Measurements from ENCODE around the gene POLR1C.

POLR1C gene

DNA sequence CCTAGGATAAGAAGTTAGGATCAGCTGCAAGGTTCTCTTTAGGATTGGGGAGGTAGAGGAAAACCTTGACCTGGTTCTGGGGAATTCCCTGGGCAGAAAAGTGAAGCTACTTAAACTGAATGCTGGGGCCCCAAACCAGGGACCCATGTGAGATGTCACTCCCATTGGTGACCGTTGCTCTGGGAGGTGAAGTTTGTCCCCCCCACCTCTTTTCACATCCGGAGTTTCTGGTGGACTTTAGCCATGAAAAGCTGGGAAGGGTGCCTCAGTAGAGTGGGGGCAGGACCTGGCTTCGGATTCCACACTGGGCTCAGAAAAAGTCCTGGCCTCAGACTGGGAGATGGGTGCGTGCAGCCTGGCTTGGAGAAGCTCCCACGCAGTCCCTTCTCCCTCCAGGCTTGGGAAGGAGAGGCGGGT is 26.4 kb upstream of the POLR1C start:
- TF ChIP-seq FOXK2 (IDR thresholded peaks at IDR 0.05) = no peak
- TF ChIP-seq FOXA1 (IDR thresholded peaks at IDR 0.05) = no peak
- POLR2A ChIA-PET = interaction anchor here (1.3 to 3.0 kb wide), 2 partner anchors 13 kb away, joined by 3 to 9 read pairs; partner anchors contain the start of gene TJAP1
- CTCF ChIA-PET = no interaction called here
- no peak for DNase-seq (ENCODE audit: extremely low spot score)

DNA sequence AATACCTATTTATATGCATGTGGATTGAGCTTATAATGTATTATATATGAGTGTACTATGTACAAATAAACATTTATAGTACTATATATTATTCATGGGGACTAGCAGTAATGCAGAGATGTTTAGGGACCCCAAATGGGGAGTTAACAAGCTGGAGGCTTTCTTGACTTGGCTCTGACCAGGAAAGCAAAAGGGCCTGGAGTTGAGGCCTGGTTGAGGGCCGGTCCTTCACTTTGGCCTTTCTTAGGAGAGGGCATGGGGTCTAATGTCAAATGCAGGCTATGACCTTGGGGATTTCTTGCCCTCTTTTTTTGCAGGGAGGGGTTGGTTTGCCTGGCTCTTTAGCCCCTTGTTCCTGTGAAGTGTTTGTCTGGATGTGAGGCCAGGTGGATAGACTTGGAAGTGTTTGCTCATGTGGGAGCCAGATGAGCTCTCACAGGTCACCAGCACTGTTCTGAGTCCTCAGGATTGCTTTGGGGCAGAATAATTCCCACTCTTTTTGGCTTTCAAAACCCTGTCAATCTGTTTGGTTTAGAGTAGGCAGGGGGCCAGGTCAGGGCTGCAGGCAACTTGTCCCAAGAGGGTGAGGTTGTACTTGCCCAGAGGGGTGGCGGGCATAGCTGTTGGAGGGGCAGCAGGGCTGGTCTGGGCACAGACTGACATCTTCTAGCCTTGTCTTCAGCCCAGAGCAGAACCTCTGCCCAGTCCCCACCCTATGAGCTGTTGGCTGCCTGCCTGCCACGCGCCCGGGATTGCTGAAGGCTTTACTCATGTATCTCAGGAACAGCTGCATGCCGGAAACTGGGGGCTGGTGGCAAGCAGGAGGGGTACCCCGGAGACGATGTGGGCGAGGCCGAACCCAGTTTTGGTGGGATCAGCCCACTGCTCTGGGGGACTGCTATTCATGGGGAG is 24.9 kb upstream of the POLR1C start:
- CTCF ChIA-PET = interaction anchor here (2.4 kb wide), 1 partner anchor 15 kb away, joined by 7 read pairs; no protein-coding TSS in a partner anchor
- TF ChIP-seq SUZ12 (IDR thresholded peaks at IDR 0.05) (no peak), HDGF (IDR thresholded peaks at IDR 0.05; ENCODE audit: borderline replicate concordance) (no peak), ARNT (IDR thresholded peaks at IDR 0.05) (no peak), BHLHE40 (IDR thresholded peaks at IDR 0.05; ENCODE audit: borderline replicate concordance) (no peak), ELF4 (IDR thresholded peaks at IDR 0.05) (no peak), FOXK2 (IDR thresholded peaks at IDR 0.05) (no peak), FOXM1 (IDR thresholded peaks at IDR 0.05; ENCODE audit: borderline replicate concordance) (no peak)
- POLR2A ChIA-PET = interaction anchor here (1.1 to 2.7 kb wide), 3 partner anchors 12 to 25 kb away, joined by 3 to 8 read pairs (median 4); partner anchors contain the start of genes POLR1C and YIPF3
- DNase-seq (ENCODE audit: extremely low spot score) = no peak

DNA sequence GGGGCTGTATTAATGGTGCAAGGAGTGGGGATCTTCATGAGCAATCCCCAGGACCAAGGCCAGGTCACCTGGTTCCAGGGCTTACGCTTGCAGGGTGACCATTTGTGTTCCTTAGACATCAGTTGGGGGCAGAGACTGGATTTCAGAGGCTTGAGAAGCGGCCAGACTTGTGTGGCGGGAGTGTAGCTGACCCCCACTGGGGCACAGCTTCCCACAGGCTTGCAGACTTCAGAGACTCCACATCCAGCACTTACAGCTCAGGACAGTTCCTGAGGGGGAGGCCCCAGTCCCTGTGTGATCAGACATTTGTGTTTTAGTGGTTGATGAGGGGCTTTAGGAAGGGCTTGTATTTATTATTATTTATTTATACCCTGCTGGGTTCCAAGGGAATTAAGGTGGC is 24.2 kb upstream of the POLR1C start:
- DNase-seq (ENCODE audit: extremely low spot score) = no peak
- ChIA-PET CTCF (interaction anchor here (0.7 to 2.4 kb wide), 3 partner anchors 15 to 157 kb away, joined by 3 to 7 read pairs (median 3); no protein-coding TSS in a partner anchor), POLR2A (interaction anchor here (1.1 to 2.7 kb wide), 4 partner anchors 13 to 33 kb away, joined by 3 to 8 read pairs (median 4); partner anchors contain the start of genes POLR1C and YIPF3)
- no peak for TF ChIP-seq FOXM1 (IDR thresholded peaks at IDR 0.05; ENCODE audit: borderline replicate concordance)
- TF ChIP-seq CTBP1 (IDR thresholded peaks at IDR 0.05; ENCODE audit: borderline replicate concordance) = no peak
- no peak for TF ChIP-seq ELF4 (IDR thresholded peaks at IDR 0.05)
- no peak for TF ChIP-seq SP1 (IDR thresholded peaks at IDR 0.05)
- no peak for TF ChIP-seq FOXA1 (IDR thresholded peaks at IDR 0.05)
- no peak for TF ChIP-seq SUZ12 (IDR thresholded peaks at IDR 0.05)
- TF ChIP-seq FOXK2 (IDR thresholded peaks at IDR 0.05) = no peak
- no peak for TF ChIP-seq L3MBTL2 (conservative IDR thresholded peaks at IDR 0.05)
- no peak for TF ChIP-seq BHLHE40 (IDR thresholded peaks at IDR 0.05; ENCODE audit: borderline replicate concordance)

DNA sequence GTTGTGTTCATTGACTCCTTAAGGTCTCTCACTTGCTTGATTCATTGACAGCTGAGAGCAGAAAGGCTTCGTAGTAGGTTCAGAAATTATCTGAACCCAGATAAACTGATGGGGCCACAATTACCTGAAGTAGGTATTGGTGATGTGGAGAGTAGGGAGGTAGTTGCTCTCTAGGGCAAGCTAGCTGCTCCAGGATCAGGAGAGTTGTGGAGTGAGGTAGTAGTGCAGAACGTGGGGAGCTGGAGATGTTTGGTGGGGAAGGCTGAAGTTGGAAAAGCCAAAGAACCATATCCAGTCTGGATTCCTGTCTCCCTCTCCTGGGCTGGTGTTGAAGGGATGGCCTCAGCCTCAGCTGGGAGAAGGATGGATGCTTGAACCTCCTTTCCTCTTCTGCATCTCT is 23.7 kb upstream of the POLR1C start:
- ChIA-PET POLR2A (interaction anchor here (1.1 to 2.7 kb wide), 4 partner anchors 9 to 34 kb away, joined by 3 to 8 read pairs (median 4); partner anchors contain the start of genes POLR1C and YIPF3), CTCF (interaction anchor here (0.6 to 2.4 kb wide), 5 partner anchors 14 to 565 kb away, joined by 3 to 7 read pairs (median 3); no protein-coding TSS in a partner anchor)
- no peak for DNase-seq (ENCODE audit: extremely low spot score)
- TF ChIP-seq ZNF384 (IDR thresholded peaks at IDR 0.05) (no peak), HDGF (IDR thresholded peaks at IDR 0.05; ENCODE audit: borderline replicate concordance) (no peak), FOXA1 (IDR thresholded peaks at IDR 0.05) (no peak), BHLHE40 (IDR thresholded peaks at IDR 0.05; ENCODE audit: borderline replicate concordance) (no peak), FOXK2 (IDR thresholded peaks at IDR 0.05) (no peak), LEF1 (IDR thresholded peaks at IDR 0.05; ENCODE audit: borderline replicate concordance) (no peak), TARDBP (IDR thresholded peaks at IDR 0.05) (no peak), ELF4 (IDR thresholded peaks at IDR 0.05) (no peak), SP1 (IDR thresholded peaks at IDR 0.05) (no peak), ARNT (IDR thresholded peaks at IDR 0.05) (no peak), L3MBTL2 (conservative IDR thresholded peaks at IDR 0.05) (no peak), CTBP1 (IDR thresholded peaks at IDR 0.05; ENCODE audit: borderline replicate concordance) (no peak), SUZ12 (IDR thresholded peaks at IDR 0.05) (no peak), NFRKB (IDR thresholded peaks at IDR 0.05) (no peak)
- TF ChIP-seq, protein P1, sequence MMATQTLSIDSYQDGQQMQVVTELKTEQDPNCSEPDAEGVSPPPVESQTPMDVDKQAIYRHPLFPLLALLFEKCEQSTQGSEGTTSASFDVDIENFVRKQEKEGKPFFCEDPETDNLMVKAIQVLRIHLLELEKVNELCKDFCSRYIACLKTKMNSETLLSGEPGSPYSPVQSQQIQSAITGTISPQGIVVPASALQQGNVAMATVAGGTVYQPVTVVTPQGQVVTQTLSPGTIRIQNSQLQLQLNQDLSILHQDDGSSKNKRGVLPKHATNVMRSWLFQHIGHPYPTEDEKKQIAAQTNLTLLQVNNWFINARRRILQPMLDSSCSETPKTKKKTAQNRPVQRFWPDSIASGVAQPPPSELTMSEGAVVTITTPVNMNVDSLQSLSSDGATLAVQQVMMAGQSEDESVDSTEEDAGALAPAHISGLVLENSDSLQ (IDR thresholded peaks at IDR 0.05) = no peak

DNA sequence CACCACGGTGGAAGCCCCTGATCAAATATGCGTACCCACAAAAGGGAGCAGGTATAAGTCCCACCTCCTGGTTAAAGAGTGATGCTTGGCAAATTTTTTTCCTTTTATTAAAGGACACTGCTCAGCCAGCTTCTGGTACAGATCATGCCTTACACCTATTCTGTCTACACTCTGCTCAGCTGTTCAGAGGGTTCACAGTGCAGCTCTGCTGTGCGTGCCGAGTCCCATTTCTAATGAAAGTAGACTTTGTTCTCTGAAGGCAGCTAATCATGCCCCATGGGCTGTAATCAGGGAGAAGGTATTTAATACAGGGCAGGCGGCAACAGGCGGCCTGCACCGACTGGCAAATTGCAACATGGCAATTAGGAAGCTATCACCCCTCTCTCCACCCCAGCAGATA is 23.1 kb upstream of the POLR1C start:
- POLR2A ChIA-PET = interaction anchor here (1.1 to 2.7 kb wide), 4 partner anchors 10 to 34 kb away, joined by 3 to 8 read pairs (median 4); partner anchors contain the start of genes POLR1C and YIPF3
- TF ChIP-seq NFRKB (IDR thresholded peaks at IDR 0.05) = no peak
- no peak for TF ChIP-seq FOXA1 (IDR thresholded peaks at IDR 0.05)
- TF ChIP-seq FOXK2 (IDR thresholded peaks at IDR 0.05) = no peak
- DNase-seq (ENCODE audit: extremely low spot score) = no peak
- CTCF ChIA-PET = interaction anchor here (0.8 to 2.4 kb wide), 3 partner anchors 10 to 564 kb away, joined by 3 to 7 read pairs (median 4); no protein-coding TSS in a partner anchor

DNA sequence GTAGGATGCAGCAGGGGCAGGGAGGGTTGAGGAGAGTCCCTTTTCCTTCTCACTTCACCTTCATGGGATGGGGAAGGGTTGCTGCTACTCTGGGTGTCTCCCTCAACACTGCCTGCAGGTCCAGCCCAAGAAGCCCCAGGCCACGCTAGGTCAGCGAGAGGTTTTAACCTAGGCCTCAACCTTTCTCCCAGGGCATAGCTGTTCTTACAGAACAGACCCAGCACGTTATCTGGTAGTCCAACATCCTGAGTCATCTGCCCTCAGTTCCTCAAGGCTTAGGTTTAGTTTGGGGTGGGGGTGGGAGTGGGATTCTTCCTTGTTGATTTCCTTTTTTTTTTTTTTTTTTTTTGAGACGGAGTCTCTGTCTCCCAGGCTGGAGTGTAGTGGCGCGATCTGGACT is 22.6 kb upstream of the POLR1C start:
- no peak for DNase-seq (ENCODE audit: extremely low spot score)
- TF ChIP-seq FOXM1 (IDR thresholded peaks at IDR 0.05; ENCODE audit: borderline replicate concordance) (no peak), HDGF (IDR thresholded peaks at IDR 0.05; ENCODE audit: borderline replicate concordance) (no peak), L3MBTL2 (conservative IDR thresholded peaks at IDR 0.05) (no peak), SUZ12 (IDR thresholded peaks at IDR 0.05) (no peak), BHLHE40 (IDR thresholded peaks at IDR 0.05; ENCODE audit: borderline replicate concordance) (no peak), LEF1 (IDR thresholded peaks at IDR 0.05; ENCODE audit: borderline replicate concordance) (no peak), NFRKB (IDR thresholded peaks at IDR 0.05) (no peak), ELF4 (IDR thresholded peaks at IDR 0.05) (no peak), TARDBP (IDR thresholded peaks at IDR 0.05) (no peak), FOXK2 (IDR thresholded peaks at IDR 0.05) (no peak), CTBP1 (IDR thresholded peaks at IDR 0.05; ENCODE audit: borderline replicate concordance) (no peak), ZNF384 (IDR thresholded peaks at IDR 0.05) (no peak), FOXA1 (IDR thresholded peaks at IDR 0.05) (no peak), SP1 (IDR thresholded peaks at IDR 0.05) (no peak), ARNT (IDR thresholded peaks at IDR 0.05) (no peak)
- TF ChIP-seq, protein P1 (IDR thresholded peaks at IDR 0.05) = no peak
- ChIA-PET CTCF (interaction anchor here (1.8 to 3.5 kb wide), 2 partner anchors 10 to 12 kb away, joined by 3 to 17 read pairs; no protein-coding TSS in a partner anchor), POLR2A (interaction anchor here (1.1 to 2.7 kb wide), 3 partner anchors 10 to 67 kb away, joined by 3 to 8 read pairs (median 3); partner anchors contain the start of gene ABCC10)
